NCI-H526 (cell line): ENCODE data around the gene NFKBIE.

ENCODE experiments used
- DNase-seq, 2 experiments: peaks; one replicate each; lab custom pipeline; 2025; lab: John Stamatoyannopoulos, UW

The NFKBIE gene

DNA sequence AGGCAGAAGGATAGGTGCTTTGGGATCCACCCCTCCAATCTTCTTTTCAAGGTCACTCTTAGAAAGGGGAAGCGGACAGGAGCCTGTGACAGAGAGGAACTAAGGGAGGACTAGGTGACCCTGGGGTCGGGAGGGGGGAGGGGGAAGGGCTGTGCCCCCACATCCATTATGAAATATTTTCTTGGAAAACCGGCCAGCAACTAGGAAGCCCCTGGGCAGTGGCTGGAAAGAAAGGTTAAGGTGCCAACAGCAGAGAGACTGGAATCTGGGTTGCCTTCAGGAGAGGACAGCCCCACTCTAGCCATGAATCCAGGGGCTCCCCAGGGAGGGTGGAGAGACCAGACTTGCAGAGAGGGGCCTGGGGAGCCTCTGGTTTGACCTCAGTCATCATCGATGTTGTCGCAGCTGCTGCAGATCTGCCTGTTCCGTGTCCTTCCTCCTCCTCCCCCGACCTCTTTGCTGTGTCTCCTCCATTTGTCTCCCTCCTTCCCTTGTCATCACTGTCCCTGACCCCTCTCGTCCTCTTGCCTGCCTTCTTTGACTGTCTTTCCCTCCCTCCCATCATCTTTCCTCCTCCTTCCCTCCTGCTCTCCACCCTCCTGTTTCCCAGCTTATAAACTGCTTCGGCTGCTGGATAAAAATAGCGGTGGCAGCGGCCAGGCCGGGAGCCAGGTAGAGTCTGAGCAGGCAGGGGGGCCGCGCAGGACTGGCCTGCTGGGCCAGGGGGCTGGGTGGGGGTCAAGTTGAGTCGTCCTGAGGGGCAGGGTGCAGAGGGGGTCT is 38.8 kb downstream of the NFKBIE start:
- no peak for DNase-seq

DNA sequence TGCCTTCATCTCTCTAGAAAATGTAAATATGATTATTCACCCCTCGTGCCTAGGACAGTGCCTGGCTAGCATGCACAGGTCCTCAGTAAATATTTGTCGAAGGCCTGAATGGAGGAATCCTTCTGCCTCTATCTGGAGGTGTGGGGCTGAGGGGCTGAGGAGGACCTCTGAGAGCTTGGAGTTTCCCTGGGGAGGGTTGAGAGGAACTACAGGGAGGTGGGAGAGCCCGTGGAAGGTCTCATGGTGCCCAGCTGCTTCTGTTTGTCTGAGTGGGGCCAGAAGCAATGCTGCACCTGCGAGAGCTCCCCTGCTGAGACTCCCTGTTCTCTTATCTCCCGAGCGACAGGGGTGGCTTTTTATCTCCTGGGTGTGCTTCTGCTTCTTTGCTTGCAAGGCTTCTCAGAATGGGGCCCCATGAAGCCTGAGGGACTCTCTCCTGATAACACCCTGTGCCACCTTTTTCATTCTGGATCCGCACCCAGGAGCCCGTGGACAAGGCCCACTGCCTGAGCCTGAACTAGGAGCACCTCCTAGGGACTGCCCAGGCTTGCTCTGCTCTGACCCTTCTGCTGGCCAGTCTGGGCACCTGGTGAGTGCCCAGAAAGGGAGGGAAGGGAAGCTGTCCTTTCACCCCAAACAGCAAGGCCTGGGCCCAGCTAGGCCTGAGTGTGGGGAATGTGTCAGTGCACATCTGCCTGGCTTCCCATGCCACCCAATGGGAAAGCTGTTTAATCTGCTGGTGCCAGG is 39.6 kb downstream of the NFKBIE start:
- DNase-seq: no peak

DNA sequence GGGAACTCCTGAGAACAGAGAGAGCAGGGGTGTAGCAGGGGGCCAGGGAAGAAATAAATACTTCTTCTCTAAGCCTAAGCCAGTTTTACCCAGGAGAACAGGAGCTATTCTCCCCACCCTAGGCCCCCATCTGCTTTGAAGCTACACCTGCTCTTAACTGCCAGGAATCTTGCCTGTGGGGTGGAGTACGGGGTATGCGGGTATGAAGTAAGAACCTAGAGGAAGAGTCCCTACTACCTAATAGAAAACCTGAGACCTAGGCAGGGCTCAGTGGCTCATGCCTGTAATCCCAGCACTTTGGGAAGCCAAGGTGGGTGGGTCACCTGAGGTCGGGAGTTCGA is 40.4 kb downstream of the NFKBIE start:
- no peak for DNase-seq

DNA sequence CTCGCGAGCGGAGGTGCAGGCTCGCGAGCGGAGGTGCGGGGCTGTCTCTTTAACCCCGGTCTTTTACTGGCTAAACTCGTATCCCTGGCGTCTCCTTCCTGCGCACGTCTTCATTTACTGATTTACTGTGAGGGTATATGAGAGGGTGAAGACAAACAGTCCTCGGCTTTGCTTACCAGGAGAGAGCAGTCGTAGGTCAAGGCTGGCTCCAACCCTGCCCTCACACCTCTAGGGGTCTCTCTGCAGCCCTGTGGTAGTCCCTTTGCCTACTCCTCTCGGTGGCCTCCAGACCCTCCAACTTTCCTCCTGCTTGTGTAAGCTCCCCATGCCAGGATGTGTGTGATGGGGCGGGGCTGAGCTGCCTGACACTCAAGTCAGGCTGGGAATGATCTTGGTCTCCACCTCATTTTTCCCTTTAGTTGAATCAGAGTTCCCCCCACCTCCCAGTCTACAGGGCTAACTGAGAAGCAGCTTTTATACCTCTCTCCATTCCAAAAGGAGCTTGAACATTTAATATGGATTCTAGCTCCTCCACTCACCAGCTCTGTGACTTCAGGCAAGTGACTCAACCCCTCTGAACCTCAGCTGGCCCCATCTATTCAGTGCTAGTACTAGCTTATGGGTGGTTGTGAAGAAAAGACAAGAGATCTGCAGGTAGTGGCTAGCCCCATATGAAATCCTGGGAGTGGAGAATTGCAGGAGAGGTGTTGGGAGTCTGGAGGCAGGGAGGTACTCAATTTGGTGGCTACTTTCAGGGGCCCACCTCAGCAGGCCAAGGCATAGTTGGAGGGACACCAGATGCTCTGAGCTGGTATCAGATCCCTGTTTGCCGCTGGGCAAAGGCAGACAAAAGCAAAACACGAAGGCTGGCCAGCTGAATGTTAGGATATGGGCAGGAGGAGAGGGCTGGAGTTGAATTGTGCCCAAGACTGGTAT is 41.1 kb downstream of the NFKBIE start:
- DNase-seq: peak in 1 of 2 experiments; percentile 47

DNA sequence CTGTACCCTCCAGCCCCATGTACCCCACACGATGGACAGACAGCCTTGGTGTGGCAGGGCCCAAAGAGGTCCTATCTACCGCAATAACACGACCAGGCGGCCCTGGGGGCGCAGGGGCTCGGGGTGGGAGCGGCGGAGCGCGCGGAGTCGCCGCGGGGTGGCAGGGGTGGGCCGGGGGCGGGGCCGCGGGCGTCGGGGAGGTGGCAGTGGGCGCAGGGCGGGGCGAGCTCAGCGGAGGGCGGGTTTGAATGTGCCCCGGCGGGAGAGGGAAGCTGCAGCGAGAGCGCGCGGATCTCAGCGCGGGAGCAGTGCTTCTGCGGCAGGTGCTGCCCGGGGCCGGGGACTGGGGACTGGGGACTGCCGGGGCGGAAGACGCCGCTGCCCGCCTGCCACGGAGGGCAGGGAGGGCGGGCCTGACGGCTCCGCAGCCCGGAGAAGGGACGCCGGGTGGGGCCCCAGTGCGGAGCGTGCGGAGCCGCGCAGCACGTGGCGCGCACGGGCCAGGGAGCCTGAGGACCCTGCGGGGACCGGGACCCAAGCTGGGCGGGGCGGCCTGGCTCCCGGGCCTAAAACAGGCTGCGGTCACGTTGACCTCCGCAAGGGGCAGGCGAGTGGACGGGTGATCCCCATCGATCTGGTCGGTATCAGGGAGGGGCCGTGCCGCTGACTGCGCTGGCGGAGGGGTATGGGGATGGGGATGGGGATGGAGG is 41.9 kb downstream of the NFKBIE start, which contains the start of gene SLC29A1:
TSS of gene SLC29A1 (plus strand) at position 277 of the 710 bp plus-strand sequence. CDS start 3,719 bp downstream, outside the sequence.
- DNase-seq: peak; percentile 18 to 92

DNA sequence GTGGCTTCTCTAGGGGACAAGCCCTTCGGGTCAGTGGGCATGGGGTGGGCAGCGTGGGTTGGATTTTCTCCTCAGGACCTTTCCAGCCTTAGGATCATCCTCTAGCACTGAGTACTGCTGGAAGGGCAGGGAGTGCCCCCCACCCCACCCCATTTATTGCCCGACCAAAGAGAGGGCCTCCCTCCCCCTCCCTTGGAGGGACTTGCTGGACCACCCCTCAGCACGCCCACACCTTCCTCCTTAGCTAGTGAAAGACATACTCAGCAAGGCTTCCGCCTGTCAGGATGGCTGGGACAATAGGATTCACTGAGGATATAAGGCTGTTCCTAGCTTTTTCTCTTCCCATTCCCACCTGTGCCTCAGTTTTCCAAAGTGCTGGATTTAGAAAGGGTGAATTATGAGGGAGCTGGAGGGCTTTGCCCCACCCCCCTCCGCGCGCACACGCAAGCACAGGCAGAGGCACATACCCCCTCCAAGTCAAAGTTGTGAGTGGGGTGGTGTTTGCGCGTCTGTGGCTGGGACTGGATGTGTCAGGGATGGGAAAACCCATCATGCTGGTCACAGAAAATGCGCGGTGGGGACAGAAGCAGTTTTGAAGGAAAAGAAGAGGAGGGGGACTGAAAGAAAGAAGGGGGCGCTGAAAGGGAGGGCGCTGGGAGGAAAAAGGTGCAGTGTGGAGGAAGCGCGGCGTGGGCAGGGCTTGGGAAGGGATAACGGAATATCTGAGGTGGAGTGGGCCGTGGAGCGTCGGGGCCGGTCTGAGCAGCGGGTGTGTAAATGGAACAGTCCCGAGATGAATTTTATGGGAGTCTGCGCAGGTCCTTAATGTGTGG is 42.6 kb downstream of the NFKBIE start:
- peak in 1 of 2 experiments; percentile 44 for DNase-seq

DNA sequence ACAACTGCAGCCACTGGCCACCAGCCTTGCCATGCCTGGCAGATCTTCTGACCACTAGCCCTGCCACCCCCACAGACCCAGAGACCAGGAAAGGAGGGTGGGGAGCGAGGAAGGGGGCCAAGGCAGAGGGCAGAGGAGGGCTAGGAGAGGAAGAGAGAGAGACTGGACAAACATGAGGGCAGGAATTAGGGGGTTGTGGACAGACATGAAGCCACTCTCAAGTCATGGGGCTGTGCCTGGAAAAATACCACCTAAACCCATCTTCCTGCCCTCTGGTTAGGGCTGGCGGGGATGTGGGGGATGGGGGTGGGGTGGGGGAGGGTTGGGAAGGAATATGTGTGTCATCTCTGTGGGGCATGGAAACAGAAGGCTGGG is 43.4 kb downstream of the NFKBIE start:
- DNase-seq: no peak

DNA sequence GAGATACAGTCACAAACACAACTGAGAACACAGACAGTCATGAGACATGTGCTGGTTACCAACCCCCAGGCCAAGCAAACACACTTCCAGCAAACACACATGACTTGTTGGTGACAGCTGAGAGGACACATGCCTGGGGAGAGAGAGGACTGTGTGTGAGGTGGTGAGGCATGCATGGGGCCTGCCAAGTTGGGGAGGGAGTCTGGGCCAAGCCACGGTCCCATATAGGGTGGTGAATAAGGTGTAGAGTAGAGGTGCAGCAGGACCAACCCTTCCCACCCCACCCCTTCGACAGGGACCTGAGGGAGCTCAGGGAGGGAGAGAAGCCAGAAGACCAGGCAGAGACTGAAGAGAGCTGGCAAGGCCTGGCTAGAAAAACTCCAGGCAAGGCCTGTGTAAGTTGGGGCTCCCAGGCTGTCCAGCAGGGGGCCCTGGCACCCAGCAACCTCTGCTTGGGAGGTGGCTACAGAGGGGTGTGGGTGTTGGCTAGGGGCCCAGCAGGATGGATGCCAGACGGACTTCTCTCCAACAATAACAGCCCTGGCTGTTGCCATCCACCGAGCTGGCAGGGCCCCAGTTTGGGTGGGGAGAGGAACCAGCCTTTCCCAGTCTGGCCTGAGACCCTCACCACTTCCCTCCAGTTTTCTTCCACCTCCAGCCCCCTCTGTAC is 43.9 kb downstream of the NFKBIE start:
- DNase-seq: peak; percentile 68 to 88

DNA sequence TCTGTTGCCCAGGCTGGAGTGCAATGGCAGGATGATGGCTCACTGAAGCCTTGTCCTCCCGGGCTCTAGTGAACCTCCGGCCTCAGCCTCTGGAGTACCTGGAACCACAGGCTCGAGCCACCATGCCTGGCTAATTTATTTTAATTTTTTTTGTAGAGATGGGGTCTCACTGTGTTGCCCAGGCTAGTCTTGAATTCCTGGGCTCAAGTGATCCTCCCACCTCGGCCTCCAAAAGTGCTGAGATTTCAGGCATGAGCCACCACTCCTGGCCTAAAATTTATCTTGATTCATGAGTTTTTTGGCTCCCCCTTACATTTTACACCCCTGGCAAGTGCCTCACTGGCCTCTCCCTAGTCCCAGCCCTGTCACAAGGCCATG is 44.4 kb downstream of the NFKBIE start:
- DNase-seq: no peak

DNA sequence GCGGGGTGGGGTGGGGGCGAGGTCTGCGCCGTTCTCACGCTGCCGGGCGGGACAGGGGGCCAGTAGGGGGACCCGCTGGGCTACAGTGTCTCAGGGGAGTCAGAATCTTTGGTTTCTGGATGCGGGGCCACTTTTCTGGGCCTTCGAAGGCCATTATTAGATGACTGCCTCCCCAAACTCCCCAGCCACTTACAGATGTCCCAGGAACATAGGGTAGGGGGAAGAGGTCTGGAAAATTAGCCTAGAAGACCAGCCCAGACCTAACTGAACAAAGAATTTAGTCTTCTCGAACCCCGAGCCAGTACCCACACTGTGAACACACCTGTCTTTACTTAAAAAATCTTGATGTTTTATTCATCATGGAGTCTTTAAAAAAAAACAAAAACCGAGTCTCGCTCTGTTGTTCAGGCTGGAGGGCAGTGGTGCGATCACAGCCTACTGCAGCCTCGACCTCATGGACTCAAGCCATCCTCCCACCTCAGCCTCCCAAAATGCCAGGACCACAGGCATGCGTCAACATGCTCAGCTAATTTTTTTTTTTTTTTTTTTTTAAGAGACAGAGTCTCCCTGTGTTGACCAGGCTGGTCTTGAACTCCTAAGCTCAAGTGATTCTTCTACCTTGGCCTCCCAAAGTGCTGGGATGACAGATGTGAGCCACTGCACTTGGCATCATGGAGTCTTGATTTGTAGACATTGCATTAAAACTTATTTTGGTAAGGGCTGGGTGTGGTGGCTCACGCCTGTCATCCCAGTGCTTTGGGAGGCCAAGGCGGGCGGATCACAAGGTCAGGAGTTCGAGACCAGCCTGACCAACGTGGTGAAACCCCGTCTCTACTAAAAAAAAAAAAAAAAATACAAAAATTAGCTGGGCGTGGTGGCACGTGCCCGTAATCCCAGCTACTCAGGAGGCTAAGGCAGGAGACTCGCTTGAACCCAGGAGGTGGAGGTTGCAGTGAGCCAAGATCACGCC is 45.3 kb downstream of the NFKBIE start:
- peak in 1 of 2 experiments; percentile 48 for DNase-seq

DNA sequence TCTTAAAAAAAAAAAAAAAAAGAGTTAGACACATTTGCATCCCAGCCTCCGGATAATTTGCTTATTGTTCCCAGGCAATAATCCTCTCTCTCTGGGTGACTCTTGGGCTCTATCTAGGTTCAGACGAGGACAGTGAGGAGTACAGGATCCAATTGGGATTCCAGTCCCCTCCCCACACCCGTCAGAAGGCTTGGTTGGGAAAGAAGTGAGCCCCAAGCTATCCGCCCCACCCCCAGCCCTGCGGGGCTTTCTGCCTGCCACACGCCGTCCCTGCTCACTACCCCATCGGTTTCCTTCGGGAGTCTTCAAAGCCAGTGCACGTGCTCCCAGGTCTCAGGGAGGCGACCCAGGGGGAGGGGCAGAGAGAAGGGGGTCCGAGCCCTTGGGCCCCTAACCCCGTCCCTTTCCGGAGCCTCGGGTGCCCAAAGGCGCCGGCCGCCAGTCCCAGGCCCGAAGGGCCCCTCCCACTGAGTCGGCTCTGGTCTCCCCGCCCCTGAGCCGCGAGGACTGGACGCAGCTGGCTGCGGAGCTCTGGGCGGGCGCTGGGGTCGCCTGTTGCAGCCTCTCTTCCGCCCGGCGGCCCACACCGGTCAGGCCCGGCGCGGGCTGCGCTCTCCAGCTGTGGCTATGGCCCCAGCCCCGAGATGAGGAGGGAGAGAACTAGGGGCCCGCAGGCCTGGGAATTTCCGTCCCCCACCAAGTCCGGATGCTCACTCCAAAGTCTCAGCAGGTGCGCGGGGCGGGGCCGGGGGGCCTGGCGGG is 46.1 kb downstream of the NFKBIE start:
- DNase-seq: peak; percentile 97 to 98

DNA sequence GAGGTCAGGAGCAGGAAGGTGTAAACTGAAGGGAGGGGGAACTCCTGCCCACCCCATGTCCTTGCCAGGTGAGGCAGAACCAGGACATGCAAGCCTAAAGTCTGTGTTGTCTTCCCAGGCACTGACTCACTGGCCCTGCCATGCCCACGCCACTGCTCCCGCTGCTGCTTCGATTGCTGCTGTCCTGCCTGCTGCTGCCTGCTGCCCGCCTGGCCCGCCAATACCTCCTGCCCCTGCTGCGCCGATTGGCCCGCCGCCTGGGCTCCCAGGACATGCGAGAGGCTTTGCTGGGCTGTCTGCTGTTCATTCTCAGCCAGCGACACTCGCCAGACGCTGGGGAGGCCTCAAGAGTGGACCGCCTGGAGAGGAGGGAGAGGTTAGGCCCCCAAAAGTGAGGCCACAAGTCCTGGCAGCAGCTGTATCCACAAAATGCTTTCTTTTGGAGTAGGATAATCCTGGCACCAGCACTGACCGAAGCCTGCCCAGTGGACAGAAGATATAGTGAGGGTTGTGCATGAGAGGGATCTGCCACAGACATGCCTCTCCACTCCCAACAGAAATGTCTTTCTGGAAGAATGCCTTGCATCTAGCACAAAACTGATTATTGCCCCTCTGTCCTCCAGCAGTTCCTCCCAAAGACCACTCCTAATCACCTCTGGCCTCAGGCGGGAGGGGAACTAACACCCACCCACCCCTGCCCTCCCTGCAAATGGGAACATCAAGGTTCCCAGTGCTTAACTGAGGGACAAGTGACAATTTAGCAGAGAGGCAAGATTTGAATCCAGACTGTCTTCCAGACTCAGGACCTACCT is 47.8 kb downstream of the NFKBIE start:
- DNase-seq: peak; percentile 31 to 65

DNA sequence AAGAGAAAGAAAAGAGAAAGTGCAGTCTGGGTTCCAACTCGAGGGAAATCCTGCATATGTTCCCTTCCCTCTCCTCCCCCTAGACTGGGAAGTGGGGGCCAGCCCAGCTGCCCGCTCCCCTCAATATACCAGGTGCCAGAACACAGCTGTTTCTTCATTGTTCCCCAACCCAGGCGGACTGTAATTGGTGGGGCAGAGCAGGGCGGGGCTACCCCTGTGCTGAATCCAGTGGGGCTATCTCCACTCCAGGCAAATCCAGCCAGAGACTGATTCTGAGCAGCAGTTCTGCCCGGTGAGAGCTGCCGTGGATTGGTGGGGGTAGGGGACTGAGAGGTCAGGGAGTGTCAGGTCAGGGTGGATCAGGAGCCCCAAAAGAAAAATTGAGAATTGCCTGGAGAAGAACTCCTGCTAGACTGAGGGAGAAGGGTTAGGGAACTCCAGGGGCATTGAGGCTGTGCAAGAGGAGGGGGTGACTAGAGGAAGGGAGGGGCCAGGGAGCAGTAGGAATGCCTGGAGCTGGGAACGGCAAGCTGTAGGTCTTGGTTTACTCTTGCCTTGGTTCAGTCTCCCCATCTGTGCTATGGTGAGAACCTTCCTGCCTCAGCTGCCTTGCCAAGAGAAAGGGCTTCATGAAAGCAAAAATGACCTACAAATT is 48.5 kb downstream of the NFKBIE start, which contains the start of gene MYMX:
TSS of gene MYMX (plus strand) at position 250 of the 655 bp plus-strand sequence. CDS start 546 bp downstream, outside the sequence.
- DNase-seq: peak; percentile 51 to 82

DNA sequence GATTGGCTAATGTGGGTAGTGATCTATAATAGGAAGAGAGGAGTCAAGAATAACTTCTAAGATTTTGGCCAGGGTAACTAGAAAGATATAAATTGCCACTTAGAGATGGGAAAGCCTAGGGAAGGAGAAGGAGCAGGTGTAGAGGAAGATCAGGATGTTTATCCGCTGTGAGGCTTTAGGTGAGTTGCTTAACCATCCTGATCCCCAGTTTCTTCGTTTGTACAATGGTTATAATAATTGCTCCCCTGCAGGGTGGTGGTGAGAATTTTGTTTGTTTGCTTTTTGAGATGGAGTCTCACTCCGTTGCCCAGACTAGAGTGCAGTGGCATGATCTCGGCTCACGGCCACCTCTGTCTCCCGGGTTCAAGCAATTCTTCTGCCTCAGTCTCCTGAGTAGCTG is 51.0 kb downstream of the NFKBIE start:
- DNase-seq: no peak

DNA sequence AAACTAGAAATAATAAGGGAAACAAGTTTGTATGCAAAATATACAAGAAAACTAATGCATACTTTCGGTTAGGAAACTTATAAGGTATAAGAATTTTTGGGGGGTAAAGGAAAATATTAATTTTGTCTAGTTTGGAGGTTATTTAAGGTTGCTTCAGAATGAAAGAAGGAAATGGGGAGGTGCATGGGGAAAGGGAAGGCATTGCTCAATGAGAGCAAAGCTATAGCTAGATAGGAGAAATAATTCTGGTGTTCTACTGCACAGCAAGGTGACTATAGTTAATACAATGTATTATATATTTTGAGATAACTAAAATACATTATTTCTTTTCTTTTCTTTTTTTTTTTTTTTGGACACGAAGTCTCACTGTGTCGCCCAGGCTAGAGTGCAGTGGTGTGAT is 54.1 kb downstream of the NFKBIE start:
- no peak for DNase-seq
